Endothelial cell of umbilical vein (primary cell): ENCODE data around the gene ZBTB46. TPM values are rescaled to one million over a fixed set of nuclear protein-coding genes. Genes with fewer than 3 reads are reported as not detected.

Source experiments
- BruUV-seq: library from RNA; stranded (reverse); fragments of 400-500 nt; replicated peaks from 2 replicates; lab custom pipeline; 2021; lab: Mats Ljungman, UMichigan
- CTCF ChIA-PET: fragments of 300-600, 350-600 bp; sonication (Branson Sonifier 250); formaldehyde crosslinking; loops from one replicate; lab custom pipeline; 2021; ENCODE audit warnings: antibody characterized with exemption, inconsistent platforms; lab: Charles Lee
- POLR2A ChIA-PET: fragments of 300-600, 350-600 bp; sonication (Branson Sonifier 250); formaldehyde crosslinking; loops from one replicate; lab custom pipeline; 2021; ENCODE audit warnings: antibody characterized with exemption, inconsistent platforms; lab: Charles Lee
- DNase-seq: peaks from one replicate; pipeline ENCODE4 v3.0.0-alpha.2; 2011; ENCODE audit warnings: low read depth, low spot score
- FAIRE-seq: peaks from 2 replicates; lab custom pipeline; 2011; peaks lifted over from hg19 to GRCh38; lab: Jason Lieb, UNC
- H2AFZ ChIP-seq: 2 replicates; pipeline ENCODE4 v1.6.0; 2012; ENCODE audit warnings: low read depth, low read length, control low read depth, inconsistent platforms
- H3K27ac ChIP-seq: 2 replicates; pipeline ENCODE4 v1.5.1; 2011; ENCODE audit warnings: low read depth, mild to moderate bottlenecking, control low read depth, low read length, moderate library complexity; ENCODE audit not compliant: insufficient read depth
- H3K27me3 ChIP-seq, 2 experiments: 2 replicates each; pipeline versions ENCODE4 v1.6.0 to v1.6.1; 2011; ENCODE audit warnings: low read length in 2 of 2, mixed read lengths in 1 of 2; ENCODE audit not compliant: control insufficient read depth in 2 of 2, insufficient read depth in 2 of 2
- H3K36me3 ChIP-seq, 2 experiments: 2 replicates in 1 of 2; 3 replicates in 1 of 2; pipeline ENCODE4 v1.5.1; 2011; ENCODE audit warnings: low read length in 2 of 2, mild to moderate bottlenecking in 1 of 2, moderate library complexity in 1 of 2; ENCODE audit not compliant: control insufficient read depth in 2 of 2, insufficient read depth in 2 of 2; ENCODE audit errors: extremely low read depth in 1 of 2
- H3K4me1 ChIP-seq: 3 replicates; pipeline ENCODE4 v1.5.1; 2011; ENCODE audit warnings: mild to moderate bottlenecking, low read length; ENCODE audit not compliant: control insufficient read depth, insufficient read depth; ENCODE audit errors: extremely low read depth
- H3K4me2 ChIP-seq: 2 replicates; pipeline ENCODE4 v1.6.1; 2011; ENCODE audit warnings: low read length, control low read depth, mixed read lengths; ENCODE audit not compliant: insufficient read depth
- H3K4me3 ChIP-seq, 3 experiments: fragments of 200-600 bp in 1 of 3; sonication (generic), shearing (Covaris generic) in 1 of 3; replicated peaks in 1 of 3; 2 replicates each; pipeline ENCODE4 v1.5.1; 2011 to 2016; ENCODE audit warnings: control low read depth in 3 of 3, low read length in 3 of 3, mild to moderate bottlenecking in 2 of 3, inconsistent platforms in 1 of 3, low read depth in 1 of 3, moderate library complexity in 1 of 3; ENCODE audit not compliant: insufficient read depth in 1 of 3
- H3K79me2 ChIP-seq: 2 replicates; pipeline ENCODE4 v1.6.0; 2012; ENCODE audit warnings: low read length, inconsistent platforms; ENCODE audit not compliant: control insufficient read depth, insufficient read depth
- H3K9ac ChIP-seq: replicated peaks from 2 replicates; pipeline ENCODE3; 2011; ENCODE audit warnings: low read length, control low read depth; ENCODE audit not compliant: insufficient read depth; ENCODE audit errors: extremely low read depth
- H3K9me1 ChIP-seq: replicated peaks from 3 replicates; pipeline ENCODE4 v1.6.0; 2011; ENCODE audit warnings: mild to moderate bottlenecking, low read length; ENCODE audit not compliant: control insufficient read depth, insufficient read depth; ENCODE audit errors: extremely low read depth
- H3K9me3 ChIP-seq: replicated peaks from 2 replicates; pipeline ENCODE4 v1.5.1; 2012; ENCODE audit warnings: low read length, inconsistent platforms; ENCODE audit not compliant: control insufficient read depth, insufficient read depth
- H4K20me1 ChIP-seq: replicated peaks from 2 replicates; pipeline ENCODE3; 2011; ENCODE audit warnings: mild to moderate bottlenecking, low read length; ENCODE audit not compliant: control insufficient read depth, insufficient read depth; ENCODE audit errors: extremely low read depth
- EZH2 ChIP-seq: IDR thresholded peaks from 2 replicates; pipeline ENCODE4 v1.6.1; 2012; ENCODE audit warnings: borderline replicate concordance, low read depth, mild to moderate bottlenecking, moderate library complexity, low read length, inconsistent platforms; ENCODE audit not compliant: severe bottlenecking
- FOS ChIP-seq: IDR thresholded peaks from 2 replicates; pipeline ENCODE4 v1.6.1; 2011; ENCODE audit warnings: mild to moderate bottlenecking, low read length, moderate library complexity, borderline replicate concordance; ENCODE audit not compliant: insufficient read depth
- GATA2 ChIP-seq: IDR thresholded peaks from 2 replicates; pipeline ENCODE4 v1.7.0; 2011; ENCODE audit warnings: low read depth, mild to moderate bottlenecking, moderate library complexity, mixed read lengths, low read length; ENCODE audit not compliant: insufficient read length, insufficient read depth
- JUN ChIP-seq: IDR thresholded peaks from 2 replicates; pipeline ENCODE4 v1.6.1; 2011; ENCODE audit warnings: borderline replicate concordance, low read depth; ENCODE audit not compliant: insufficient read length, insufficient read depth
- MYC ChIP-seq: IDR thresholded peaks from one replicate; pipeline ENCODE4 v1.6.1; 2011; ENCODE audit warnings: mild to moderate bottlenecking, low read depth, low read length
- POLR2A ChIP-seq: IDR thresholded peaks from 2 replicates; pipeline ENCODE4 v1.6.1; 2012; ENCODE audit warnings: low read depth, mild to moderate bottlenecking, control low read depth, low read length
- POLR2AphosphoS5 ChIP-seq: IDR thresholded peaks from 2 replicates; pipeline ENCODE4 v1.6.1; 2012; ENCODE audit warnings: low read depth, mild to moderate bottlenecking, control low read depth, low read length, moderate library complexity; ENCODE audit not compliant: insufficient read depth
- dilution Hi-C: fragments of 300-500 bp; cut with MboI; formaldehyde crosslinking; loops from one replicate; pipeline ENCODE4 v1.15.0; 2019; ENCODE audit warnings: low sequenced_read_pairs; ENCODE audit not compliant: extremely low pct_ligation_motif_present
- intact Hi-C: fragments of 100-400 bp; cut with micrococcal nuclease; formaldehyde crosslinking; loops from one replicate; pipeline ENCODE4 v1.10.0; 2022
- polyA plus RNA-seq, 4 experiments: library from polyadenylated mRNA; depleted of rRNA in 3 of 4; stranded (reverse) in 3 of 4; unstranded in 1 of 4; fragments of >200 nt; gene quantifications; 2 replicates each; pipeline versions ENCODE4 v1.2.1 to v1.2.3, GENCODE V29; 2011 to 2012; ENCODE audit warnings: missing spikeins in 1 of 4
- total RNA-seq: library from RNA; stranded (reverse); gene quantifications from 2 replicates; pipeline ENCODE4 v1.2.3, GENCODE V29; 2021
- TF ChIP-seq, protein P1 (sequence below), 2 donors: IDR thresholded peaks; 1 replicate in 1 of 2; 2 replicates in 1 of 2; pipeline ENCODE4 v1.5.1; 2011; ENCODE audit warnings: low read length in 2 of 2, mild to moderate bottlenecking in 2 of 2, moderate library complexity in 2 of 2, control low read depth in 1 of 2, inconsistent platforms in 1 of 2, low read depth in 1 of 2; ENCODE audit not compliant: insufficient read depth in 1 of 2; ENCODE audit errors: extremely low read depth in 1 of 2
- TF ChIP-seq, protein P2 (sequence below): IDR thresholded peaks from 2 replicates; pipeline ENCODE4 v1.6.1; 2011; ENCODE audit not compliant: insufficient read depth, insufficient read length

The ZBTB46 gene
- total and polyA plus RNA-seq, 2 donors (not counting 3 experiments of a cell fraction or from before 2014, with no cell fraction given), result 1.3 to 7.1 TPM

DNA sequence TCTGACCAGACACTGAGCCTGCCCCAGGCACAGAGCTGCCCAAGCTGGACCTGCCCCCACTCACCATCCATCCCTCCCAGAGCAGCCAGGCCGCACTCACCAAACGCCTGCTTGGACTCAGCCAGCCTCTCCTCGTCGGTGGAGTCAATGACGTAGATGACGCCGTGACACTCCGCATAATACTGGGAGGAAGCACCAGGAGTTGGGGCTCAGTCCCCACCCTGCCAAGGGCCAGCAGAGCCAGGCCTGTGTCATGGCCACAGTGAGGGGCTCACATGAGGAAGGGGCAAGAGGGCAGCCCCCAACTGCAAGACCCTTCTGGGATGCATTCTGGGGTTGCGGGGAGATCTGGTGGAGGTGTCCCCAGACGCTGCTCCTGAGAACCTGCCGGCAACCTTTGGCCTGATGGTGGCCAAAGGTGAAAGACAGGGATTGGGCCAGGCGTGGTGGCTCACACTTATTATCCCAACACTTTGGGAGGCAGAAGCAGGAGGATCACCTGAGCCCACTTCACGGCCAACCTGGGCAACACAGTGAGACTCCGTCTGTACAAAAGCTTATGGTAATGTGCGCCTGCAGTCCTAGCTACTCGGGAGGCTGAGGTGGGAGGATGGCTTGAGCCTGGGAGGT, 128.9 kb downstream of the ZBTB46 start:
- BruUV-seq, result no TSS peak

More for the DNA sequence above, 128.9 kb downstream of the ZBTB46 start:
- FAIRE-seq, result no peak
- no peaks in the 10 kb centered on the region for H3K9me1 ChIP-seq
- dilution Hi-C loops, result no loop called here
- no peak overlapping the region for H3K9ac ChIP-seq
- H3K79me2 ChIP-seq, result peaks cover 16% of the 10 kb centered on the region
- no peak overlapping the region for H3K27ac ChIP-seq
- peaks cover 31% of the 10 kb centered on the region for H3K4me1 ChIP-seq
- no peak overlapping the region for H3K4me2 ChIP-seq
- intact Hi-C loops, result no loop called here
- POLR2A ChIA-PET, result interaction anchor here (0.6 kb wide), 1 partner anchor 12 kb away, joined by 3 read pairs; no protein-coding TSS in a partner anchor
- CTCF ChIA-PET, result no interaction called here
- H4K20me1 ChIP-seq, result no peaks in the 10 kb centered on the region
- no peak for TF ChIP-seq FOS
- TF ChIP-seq, protein P1, sequence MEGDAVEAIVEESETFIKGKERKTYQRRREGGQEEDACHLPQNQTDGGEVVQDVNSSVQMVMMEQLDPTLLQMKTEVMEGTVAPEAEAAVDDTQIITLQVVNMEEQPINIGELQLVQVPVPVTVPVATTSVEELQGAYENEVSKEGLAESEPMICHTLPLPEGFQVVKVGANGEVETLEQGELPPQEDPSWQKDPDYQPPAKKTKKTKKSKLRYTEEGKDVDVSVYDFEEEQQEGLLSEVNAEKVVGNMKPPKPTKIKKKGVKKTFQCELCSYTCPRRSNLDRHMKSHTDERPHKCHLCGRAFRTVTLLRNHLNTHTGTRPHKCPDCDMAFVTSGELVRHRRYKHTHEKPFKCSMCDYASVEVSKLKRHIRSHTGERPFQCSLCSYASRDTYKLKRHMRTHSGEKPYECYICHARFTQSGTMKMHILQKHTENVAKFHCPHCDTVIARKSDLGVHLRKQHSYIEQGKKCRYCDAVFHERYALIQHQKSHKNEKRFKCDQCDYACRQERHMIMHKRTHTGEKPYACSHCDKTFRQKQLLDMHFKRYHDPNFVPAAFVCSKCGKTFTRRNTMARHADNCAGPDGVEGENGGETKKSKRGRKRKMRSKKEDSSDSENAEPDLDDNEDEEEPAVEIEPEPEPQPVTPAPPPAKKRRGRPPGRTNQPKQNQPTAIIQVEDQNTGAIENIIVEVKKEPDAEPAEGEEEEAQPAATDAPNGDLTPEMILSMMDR (IDR thresholded peaks at IDR 0.05; ENCODE audit: extremely low read depth in 1 of 2, insufficient read depth in 1 of 2, low read depth in 1 of 2, low read length in 2 of 2), result no peak
- no peak for TF ChIP-seq EZH2
- no peak for TF ChIP-seq POLR2A
- TF ChIP-seq MYC, result no peak
- no peak for TF ChIP-seq POLR2AphosphoS5
- no peak for TF ChIP-seq GATA2
- TF ChIP-seq JUN, result no peak
- TF ChIP-seq, protein P2, sequence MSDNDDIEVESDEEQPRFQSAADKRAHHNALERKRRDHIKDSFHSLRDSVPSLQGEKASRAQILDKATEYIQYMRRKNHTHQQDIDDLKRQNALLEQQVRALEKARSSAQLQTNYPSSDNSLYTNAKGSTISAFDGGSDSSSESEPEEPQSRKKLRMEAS, result no peak
- DNase-seq, result no peak
- H3K27me3 ChIP-seq, result no peaks in the 10 kb centered on the region
- no peaks in the 10 kb centered on the region for H3K9me3 ChIP-seq
- no peak overlapping the region for H3K4me3 ChIP-seq
- no peak overlapping the region for H2AFZ ChIP-seq
- peaks cover 8 to 17% of the 10 kb centered on the region in 2 experiments for H3K36me3 ChIP-seq
